Amniotic epithelial cell (primary cell): ENCODE data around the gene BCR.
"Not testable (repeated sequence)": the region's sequence is repeated elsewhere in the genome, so short reads cannot be mapped to it uniquely, and the experiment has no call there.

Source experiments
- DNase-seq: peaks from one replicate; pipeline ENCODE4 v3.0.0-alpha.2; 2010; ENCODE audit warnings: low read depth

BCR gene

GRCh38 chr22:23316596-23316995 lies 136.3 kb downstream of the BCR start:
- not testable (repeated sequence) for DNase-seq

DNA sequence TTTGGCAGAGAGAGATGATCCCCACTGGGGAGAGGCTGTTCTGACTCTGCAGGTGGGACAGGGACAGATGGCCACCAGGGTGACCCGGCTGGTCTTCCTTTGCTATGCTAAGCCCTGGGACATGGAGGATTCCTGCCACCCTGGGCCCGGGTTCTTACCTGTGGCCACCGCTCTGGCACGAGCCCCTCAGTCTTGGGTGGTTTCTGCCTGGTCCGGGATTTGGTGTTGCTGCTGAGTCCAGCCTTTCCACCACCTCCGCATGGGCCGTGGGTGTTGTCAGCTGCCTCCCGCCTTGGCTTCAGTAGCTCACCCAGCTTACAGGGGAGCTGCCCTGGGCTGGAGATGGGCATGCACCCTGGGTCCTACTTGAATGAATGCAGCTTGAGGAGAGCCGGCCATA lies 138.0 kb downstream of the BCR start:
- not testable (repeated sequence) for DNase-seq

DNA sequence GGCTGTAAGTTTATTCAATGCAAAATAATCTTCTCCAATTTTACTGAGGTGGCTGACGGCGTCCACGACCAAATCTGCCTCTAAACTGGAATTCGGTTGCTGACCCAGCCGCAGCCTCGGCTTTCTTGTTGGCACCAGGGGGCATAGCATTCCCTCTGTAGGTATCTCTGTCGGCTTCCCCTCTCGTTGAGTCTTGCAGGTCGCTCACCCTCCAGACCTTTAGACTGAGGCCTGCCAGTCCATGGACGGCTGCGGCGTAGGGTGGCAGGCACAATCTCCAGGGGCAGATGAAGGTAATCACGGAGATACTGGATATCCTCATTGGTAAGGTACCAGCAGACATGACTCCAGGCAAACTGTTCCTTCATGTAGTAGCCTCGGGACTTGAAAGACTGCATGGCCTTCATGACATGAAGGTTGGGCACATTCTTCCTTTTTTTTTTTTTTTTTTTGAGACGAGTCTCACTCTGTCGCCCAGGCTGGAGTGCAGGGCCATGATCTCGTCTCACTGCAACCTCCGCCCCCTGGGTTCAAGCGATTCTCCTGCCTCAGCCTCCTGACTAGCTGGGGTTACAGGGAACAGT lies 142.3 kb downstream of the BCR start:
- peak; percentile 13 for DNase-seq

DNA sequence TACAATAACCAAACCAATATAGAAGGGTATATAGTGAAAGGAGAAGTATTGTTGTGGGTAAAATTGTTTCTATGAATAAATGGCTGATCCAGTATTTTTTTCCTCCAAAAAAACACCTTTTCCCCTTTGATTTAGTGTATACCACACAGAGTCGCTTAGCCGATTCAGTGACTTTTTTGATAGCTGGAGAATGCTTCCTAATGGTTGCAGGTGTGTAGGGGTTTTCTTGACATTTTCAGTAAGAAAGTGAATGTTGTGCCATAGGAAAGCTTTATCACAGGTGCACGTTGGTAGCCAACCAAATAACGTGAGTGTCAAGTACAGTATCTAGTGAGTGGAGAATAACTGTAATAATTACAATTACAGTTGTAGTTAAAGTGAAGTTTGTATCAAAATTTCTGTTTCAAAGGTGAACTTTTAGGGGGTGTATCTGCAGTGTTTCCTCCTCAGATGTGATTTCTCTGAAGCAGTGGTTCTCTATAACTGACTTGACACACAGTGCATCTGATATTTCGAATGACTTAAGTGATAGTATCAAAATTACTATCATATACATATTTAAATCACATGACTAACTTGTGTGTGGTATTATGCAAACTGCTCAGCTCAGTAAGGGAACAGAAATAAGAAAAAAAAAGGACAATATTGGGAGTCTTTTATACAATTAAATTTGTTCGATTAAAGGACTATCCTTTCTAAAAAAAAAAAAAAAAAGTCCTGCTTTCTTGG lies 143.8 kb downstream of the BCR start:
- DNase-seq = not testable (repeated sequence)

DNA sequence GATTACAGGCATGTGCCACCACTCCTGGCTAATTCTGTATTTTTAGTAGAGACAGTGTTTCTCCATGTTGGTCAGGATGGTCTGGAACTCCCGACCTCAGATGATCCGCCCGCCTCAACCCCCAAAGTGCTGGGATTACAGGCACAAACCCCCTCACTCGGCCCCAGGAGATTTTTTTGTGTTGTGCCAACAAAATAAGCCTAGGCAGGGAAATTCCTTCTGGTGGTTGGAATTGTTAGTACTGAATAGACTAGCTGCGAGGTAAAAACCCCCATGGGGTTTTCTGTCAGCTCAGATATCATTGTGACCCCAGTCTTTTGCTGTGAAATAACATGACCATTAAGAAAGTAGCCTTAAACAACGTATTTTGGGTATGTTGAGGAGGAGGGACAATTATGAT lies 144.9 kb downstream of the BCR start:
- no peak for DNase-seq

- not testable (repeated sequence) for DNase-seq
These were observed 153.5 kb downstream of the BCR start for GRCh38 chr22:23333822-23334221.

DNA sequence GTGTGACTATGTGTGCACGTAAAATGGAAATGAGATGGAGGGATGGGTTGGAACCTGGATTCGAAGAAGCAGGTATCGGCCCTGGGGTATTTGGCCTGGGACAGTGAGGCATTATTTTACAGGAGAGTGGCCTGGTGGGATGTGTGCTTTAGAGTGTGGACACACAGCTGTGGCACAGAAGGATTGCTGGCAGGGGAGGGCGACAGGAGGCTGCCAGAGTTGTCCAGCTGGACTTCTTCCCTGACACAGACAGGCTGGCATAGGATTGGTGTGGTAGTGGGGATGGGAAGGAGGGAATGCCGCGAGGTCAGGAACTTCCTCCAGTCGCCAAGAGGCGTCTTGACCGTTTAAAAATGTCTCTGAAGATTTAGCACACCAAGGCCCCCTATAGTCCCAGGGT lies 157.4 kb downstream of the BCR start:
- DNase-seq = not testable (repeated sequence)

DNA sequence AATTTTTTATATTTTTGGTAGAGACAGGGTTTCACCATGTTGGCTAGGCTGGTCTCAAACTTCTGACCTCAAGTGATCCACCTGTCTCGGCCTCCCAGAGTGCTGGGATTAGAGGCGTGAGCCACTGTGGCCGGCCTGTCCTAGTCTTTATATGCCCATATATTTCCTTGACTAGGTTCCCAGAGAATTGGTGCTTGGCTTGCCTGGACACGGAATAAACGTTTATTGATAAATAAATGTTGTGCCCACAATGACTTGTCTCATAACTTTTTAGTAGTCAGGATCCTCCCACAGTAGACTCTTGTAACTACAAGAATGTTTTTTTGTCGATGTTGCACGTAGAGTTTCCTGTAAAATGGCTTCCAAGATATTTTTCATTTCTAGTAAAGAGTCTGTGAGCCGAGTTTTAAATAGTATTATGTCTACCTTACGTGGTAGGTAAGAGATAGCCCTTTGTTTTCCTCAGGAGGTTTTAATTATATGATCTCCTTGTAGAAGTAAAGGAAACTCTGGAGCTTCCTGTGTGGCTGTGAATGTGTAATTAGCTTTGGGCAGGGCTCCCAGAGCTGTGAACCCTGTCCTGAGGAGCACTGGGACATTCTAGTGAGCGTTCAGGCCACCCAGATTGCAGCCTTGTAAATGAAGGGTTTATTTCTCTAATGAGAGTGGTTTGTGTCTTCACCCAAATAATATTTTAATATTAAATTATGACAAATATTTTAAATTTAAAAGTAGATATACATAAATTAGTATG lies 161.8 kb downstream of the BCR start:
- DNase-seq = not testable (repeated sequence)

GRCh38 chr22:23351321-23351720 lies 171.0 kb downstream of the BCR start:
- no peak for DNase-seq

DNA sequence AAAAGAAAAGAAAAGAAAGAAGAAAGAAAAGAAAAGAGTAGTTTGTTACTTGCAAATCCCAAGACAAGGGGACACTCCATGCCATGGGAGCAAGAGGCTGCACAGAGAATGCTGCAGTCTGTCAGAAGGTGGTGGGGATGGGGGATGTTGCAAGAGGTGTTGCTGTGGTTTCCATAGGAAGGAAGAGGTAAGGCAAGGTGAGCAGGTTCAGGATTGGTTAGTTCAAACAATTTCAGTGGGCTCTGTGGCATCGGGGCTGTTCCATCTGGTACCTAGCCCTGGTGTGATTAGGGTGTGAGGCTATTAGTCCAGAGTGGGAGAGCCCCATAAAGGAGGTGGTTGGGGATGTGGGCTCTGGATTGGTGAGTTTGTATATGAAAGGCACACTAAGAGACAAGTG lies 172.7 kb downstream of the BCR start:
- no peak for DNase-seq

GRCh38 chr22:23353696-23354095 lies 173.4 kb downstream of the BCR start:
- no peak for DNase-seq

GRCh38 chr22:23356094-23356493 lies 175.8 kb downstream of the BCR start:
- DNase-seq = no peak

- no peak for DNase-seq
These were observed 176.7 kb downstream of the BCR start for GRCh38 chr22:23357053-23357452.

- DNase-seq = no peak
These were observed 179.3 kb downstream of the BCR start for GRCh38 chr22:23359583-23360123.

DNA sequence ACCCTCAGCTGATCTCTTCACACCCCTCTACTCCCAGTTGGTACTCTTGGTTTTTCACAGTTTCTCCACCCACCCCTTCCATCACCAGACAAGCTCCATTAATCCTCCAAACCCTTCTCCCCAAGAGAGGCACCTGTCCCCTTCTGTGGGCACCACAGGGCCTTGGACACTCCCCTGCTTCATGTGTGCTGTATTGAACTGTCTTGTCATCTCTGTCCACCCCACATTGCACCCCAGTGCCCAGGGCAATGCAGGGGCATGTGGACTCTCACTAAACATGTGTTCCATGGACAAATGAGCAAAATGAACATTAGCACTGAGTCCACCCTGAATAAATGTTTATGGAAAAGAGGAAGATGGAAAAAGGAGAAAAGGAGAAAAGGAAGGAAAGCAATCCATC lies 181.4 kb downstream of the BCR start:
- DNase-seq = no peak

DNA sequence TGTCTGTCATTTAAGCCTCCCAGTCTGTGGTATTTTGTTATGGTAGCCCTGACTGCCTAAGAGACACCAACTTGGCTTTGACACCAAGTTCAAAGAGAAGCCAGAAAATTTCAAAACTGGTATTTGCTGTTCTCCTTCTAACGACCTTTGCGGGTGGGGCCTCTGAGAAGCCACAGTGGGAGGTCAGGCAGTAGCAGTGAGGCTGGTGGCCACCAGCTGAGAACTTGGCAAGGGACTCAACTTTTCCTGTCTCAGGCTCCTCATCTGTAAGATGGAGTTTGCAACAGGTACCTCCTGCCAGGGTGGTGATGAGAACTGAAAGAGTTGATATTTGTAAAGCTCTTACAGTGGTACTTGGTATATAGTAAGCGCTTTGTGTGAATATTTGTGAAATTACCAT lies 183.4 kb downstream of the BCR start:
- DNase-seq = no peak

- DNase-seq = no peak
These were observed 184.1 kb downstream of the BCR start for GRCh38 chr22:23364389-23364788.

- no peak for DNase-seq
These were observed 185.2 kb downstream of the BCR start for GRCh38 chr22:23365524-23365923.

- DNase-seq = no peak
These were observed 185.7 kb downstream of the BCR start for GRCh38 chr22:23365961-23366360.

- DNase-seq = not testable (repeated sequence)
These were observed 186.9 kb downstream of the BCR start for GRCh38 chr22:23367196-23367595.
